ENCODE measurements around the gene JUP.

DNA sequence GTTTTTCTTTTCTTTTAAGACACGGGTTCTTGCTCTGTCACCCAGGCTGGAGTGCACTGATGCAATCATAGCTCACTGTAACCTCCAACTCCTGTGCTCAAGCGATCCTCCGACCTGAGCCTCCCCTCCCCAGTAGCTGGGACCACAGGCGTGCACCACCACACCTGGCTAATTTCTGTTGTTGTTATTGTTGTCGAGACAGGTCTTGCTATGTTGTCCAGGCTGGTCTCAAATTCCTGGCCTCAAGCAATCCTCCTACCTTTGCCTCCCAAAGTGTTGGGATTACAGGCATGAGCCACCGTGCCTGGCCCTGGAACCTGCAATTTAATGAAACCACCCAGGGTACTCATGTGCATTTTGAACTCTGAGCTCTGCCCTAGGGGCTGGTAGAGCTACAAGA lies 24.1 kb downstream of the JUP start:
- TF ChIP-seq, protein P1, sequence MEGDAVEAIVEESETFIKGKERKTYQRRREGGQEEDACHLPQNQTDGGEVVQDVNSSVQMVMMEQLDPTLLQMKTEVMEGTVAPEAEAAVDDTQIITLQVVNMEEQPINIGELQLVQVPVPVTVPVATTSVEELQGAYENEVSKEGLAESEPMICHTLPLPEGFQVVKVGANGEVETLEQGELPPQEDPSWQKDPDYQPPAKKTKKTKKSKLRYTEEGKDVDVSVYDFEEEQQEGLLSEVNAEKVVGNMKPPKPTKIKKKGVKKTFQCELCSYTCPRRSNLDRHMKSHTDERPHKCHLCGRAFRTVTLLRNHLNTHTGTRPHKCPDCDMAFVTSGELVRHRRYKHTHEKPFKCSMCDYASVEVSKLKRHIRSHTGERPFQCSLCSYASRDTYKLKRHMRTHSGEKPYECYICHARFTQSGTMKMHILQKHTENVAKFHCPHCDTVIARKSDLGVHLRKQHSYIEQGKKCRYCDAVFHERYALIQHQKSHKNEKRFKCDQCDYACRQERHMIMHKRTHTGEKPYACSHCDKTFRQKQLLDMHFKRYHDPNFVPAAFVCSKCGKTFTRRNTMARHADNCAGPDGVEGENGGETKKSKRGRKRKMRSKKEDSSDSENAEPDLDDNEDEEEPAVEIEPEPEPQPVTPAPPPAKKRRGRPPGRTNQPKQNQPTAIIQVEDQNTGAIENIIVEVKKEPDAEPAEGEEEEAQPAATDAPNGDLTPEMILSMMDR (conservative IDR thresholded peaks at IDR 0.05; ENCODE audit: low read length) = no peak
- no peak for TF ChIP-seq EZH2phosphoT487 (IDR thresholded peaks at IDR 0.05; ENCODE audit: borderline replicate concordance, low read depth, low read length)

Data from OCI-LY7 (cell line).